ENCODE results near the gene MS4A10.

DNA sequence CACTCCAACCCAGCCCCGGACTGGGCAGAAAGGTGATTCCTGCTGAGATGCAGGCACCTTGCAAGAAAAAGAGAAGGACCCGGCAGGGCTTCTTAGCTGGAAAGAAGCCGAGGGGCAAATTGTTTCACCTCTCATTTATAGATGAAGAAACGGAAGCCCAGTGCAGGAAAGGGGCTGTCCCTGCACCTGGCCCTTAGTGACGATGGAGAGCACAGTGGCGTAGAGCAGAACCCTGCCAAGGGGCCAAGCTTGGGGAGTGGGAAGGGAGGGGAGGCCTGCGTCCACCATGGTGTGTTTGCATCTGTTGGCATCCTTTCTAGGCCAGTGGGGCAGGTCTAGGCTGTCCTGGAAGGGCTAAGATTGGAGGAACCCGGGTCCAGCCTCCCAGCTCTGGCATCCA, 36.3 kb upstream of the MS4A10 start:
- no peak for TF ChIP-seq FOSL1 (IDR thresholded peaks at IDR 0.05; ENCODE audit: low read depth)
- TF ChIP-seq POLR2A (IDR thresholded peaks at IDR 0.05; ENCODE audit: borderline replicate concordance, extremely low read depth, insufficient read depth, insufficient read length) = no peak
- no peak for TF ChIP-seq ZNF274 (IDR thresholded peaks at IDR 0.05; ENCODE audit: low read depth, low read length)
- TF ChIP-seq, protein P1, sequence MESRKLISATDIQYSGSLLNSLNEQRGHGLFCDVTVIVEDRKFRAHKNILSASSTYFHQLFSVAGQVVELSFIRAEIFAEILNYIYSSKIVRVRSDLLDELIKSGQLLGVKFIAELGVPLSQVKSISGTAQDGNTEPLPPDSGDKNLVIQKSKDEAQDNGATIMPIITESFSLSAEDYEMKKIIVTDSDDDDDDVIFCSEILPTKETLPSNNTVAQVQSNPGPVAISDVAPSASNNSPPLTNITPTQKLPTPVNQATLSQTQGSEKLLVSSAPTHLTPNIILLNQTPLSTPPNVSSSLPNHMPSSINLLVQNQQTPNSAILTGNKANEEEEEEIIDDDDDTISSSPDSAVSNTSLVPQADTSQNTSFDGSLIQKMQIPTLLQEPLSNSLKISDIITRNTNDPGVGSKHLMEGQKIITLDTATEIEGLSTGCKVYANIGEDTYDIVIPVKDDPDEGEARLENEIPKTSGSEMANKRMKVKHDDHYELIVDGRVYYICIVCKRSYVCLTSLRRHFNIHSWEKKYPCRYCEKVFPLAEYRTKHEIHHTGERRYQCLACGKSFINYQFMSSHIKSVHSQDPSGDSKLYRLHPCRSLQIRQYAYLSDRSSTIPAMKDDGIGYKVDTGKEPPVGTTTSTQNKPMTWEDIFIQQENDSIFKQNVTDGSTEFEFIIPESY (IDR thresholded peaks at IDR 0.05; ENCODE audit: extremely low read depth, insufficient replicate concordance, low read length) = no peak
- no peak for TF ChIP-seq POLR2AphosphoS5 (IDR thresholded peaks at IDR 0.05; ENCODE audit: low read depth, low read length)
- no peak for TF ChIP-seq CTCF (IDR thresholded peaks at IDR 0.05 in 2 of 3, conservative IDR thresholded peaks at IDR 0.05 in 1 of 3; ENCODE audit: borderline replicate concordance in 1 of 3, insufficient read depth in 1 of 3, low read depth in 2 of 3, low read length in 2 of 3)
- no peak for TF ChIP-seq YY1 (IDR thresholded peaks at IDR 0.05; ENCODE audit: extremely low read depth, insufficient replicate concordance, low read depth, low read length)
- TF ChIP-seq RAD21 (IDR thresholded peaks at IDR 0.05; ENCODE audit: low read depth) = no peak

Measured in HCT116 (cell line).